AG09309 (cell line): Measurements from ENCODE around the gene DNAJB5.

Experiments
- DNase-seq: peaks from one replicate; pipeline ENCODE4 v3.0.0-alpha.2; 2010; ENCODE audit warnings: low read depth
- H3K4me3 ChIP-seq: 2 replicates; pipeline ENCODE4 v1.5.1; 2011; ENCODE audit warnings: mild to moderate bottlenecking, low read depth, low read length, moderate library complexity; ENCODE audit not compliant: control insufficient read depth
- CTCF ChIP-seq: IDR thresholded peaks from 2 replicates; pipeline ENCODE4 v1.5.1; 2011; ENCODE audit warnings: mild to moderate bottlenecking, low read depth, low read length, inconsistent platforms; ENCODE audit not compliant: insufficient read depth, control insufficient read depth; ENCODE audit errors: missing control alignments

Gene DNAJB5

DNA sequence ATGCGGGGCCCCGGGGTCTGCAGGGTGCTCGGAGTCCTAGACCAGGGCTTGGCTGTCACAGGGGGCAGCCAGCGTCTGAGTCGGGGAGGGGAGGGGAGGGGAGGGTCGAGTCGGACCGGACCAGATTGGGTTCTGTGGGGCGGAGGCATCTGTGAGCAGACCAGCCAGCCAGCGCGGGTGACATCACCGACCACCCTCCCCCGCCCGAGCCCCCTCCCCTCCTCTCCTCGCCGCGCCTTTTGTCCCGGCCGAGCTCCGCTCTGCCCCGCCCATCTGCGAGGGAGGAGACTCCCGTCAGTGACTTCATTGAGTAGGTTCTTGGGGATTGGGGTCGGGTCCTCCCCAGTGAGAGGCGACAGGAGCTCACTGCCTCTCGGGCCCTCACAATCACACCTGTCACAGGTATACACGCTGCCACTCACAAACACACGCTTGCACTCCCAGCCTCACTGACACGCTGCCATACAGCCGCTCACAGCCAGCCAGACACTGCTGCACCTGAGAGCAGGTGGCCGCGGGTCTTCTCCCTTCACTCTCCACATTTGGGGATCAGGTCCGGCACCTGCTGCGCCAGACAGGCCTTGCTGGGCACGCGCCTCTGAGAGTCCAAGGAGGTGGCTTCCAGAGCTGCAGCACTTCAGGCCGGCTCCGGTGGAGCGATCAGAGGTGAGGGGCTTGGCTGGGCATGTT is 546 bp downstream of the DNAJB5 start:
- peak overlapping the region; percentile 81 for H3K4me3 ChIP-seq
- no peak for DNase-seq
- TF ChIP-seq CTCF: no peak

GRCh38 chr9:34990908-34991606 is 1.5 kb downstream of the DNAJB5 start:
- no peak for TF ChIP-seq CTCF
- DNase-seq: no peak
- H3K4me3 ChIP-seq: peak overlapping the region; percentile 81

DNA sequence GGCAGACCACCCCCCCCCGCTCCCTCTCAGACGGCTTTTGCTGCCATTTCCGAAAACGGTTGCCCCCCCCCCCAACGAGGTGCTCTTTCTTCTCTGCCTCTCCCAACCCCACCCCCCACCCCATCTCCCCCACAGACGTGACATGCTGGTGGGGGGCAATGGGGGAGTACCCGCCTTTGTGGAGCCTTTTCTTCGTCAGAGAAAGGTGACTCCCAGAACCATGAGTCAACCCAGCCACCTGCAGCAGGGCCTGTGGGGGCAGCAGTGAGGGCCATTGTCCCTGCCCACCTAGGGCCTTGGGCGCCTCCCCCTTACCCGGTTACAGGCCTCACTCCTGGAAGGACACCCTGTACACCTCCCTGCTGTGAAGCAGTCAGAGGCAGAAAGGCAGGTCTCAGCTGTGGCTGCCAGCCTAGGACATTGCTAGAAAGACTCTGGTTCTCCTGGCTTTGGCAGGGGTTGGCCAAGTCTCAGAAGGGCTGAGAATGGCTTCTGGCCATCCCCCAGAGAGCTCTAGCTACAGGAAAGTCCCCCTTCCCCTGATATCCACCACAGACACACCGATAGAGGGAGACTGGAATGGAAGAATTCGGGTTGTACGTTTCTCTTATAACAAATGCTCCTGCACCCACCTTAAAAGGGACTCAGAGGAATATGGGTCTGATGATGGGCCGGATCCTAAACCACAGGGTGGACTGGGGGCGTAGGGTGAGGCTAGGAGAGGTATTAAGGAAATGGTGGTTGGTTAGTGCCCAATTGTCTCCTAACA is 2.2 kb downstream of the DNAJB5 start:
- TF ChIP-seq CTCF: no peak
- DNase-seq: no peak
- H3K4me3 ChIP-seq: no peak overlapping the region

GRCh38 chr9:34992376-34992951 is 2.9 kb downstream of the DNAJB5 start:
- no peak overlapping the region for H3K4me3 ChIP-seq
- peak; percentile 61 for DNase-seq
- no peak for TF ChIP-seq CTCF

DNA sequence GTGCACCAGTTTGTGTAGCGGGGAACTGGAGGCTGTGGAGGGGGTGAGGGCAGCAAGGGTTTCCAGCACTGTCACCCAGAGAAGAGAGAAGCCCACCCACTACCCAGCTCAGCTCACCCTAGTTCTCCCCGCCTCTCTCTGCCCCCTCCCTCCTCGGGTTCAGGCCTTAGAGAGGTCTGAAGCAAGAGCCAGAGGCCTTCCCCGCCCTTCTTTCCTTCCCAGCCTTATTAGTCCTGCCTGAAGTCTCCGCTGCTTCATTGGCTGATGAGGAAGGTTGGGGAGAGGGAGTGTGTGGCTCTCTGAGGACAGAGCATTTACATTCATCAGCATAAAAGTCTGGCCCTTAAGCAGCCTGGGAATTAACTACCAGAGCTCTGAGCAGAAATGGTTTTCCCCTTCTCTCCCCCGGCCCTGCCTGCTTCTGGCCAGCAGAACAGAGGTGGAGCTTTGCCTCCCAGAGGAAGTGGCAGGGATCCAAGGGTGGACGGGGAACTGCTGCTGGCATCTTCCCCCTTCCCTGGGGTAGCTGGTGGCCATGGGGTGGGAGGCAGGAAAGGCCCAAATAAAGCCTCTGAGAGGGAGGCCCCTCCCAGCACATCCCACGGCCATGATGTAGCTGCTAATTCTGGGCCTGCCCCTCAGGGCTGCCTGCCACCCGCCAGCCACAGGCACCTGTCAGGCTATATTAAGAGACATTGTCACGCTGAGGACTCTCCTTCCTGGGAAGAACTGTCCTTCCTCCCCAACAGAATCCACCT is 4.1 kb downstream of the DNAJB5 start:
- TF ChIP-seq CTCF: no peak
- peak; percentile 14 for DNase-seq
- H3K4me3 ChIP-seq: no peak overlapping the region
